Stimulated activated CD4-positive, alpha-beta T cell treated with anti-CD3 and anti-CD28 coated beads, Interleukin-1b, Interleukin-23, amount 100 ng/mL, for 4 hours (primary cell): ENCODE results near the gene PCNT.

Experiments used
- DNase-seq, 2 donors: peaks; one replicate each; pipeline ENCODE4 v3.0.0-alpha.2; 2020; ENCODE audit warnings: low read depth in 2 of 2

PCNT gene

GRCh38 chr21:46478910-46479309 is 155.0 kb downstream of the PCNT start:
- DNase-seq, result no peak

- DNase-seq, result no peak
Measured at GRCh38 chr21:46480466-46480865, 156.5 kb downstream of the PCNT start.

- DNase-seq, result no peak
Measured at GRCh38 chr21:46482225-46482845, 158.4 kb downstream of the PCNT start.

- DNase-seq, result no peak
Measured at GRCh38 chr21:46482846-46483231, 158.9 kb downstream of the PCNT start.

GRCh38 chr21:46483300-46484295 is 159.6 kb downstream of the PCNT start:
- no peak for DNase-seq

GRCh38 chr21:46486481-46487126 is 162.6 kb downstream of the PCNT start:
- no peak for DNase-seq

- DNase-seq, result no peak
Measured at GRCh38 chr21:46489162-46489663, 165.3 kb downstream of the PCNT start.

- DNase-seq, result no peak
Measured at GRCh38 chr21:46489800-46490199, 165.8 kb downstream of the PCNT start.

- no peak for DNase-seq
Measured at GRCh38 chr21:46491553-46491952, 167.6 kb downstream of the PCNT start.

- no peak for DNase-seq
Measured at GRCh38 chr21:46492851-46493250, 168.9 kb downstream of the PCNT start.

GRCh38 chr21:46493828-46494227 is 169.9 kb downstream of the PCNT start:
- DNase-seq, result no peak
